ENCODE measurements around the gene ZNF524.
A peak's percentile ranks its signal among the peaks of the same experiment; 100 is the strongest.

DNA sequence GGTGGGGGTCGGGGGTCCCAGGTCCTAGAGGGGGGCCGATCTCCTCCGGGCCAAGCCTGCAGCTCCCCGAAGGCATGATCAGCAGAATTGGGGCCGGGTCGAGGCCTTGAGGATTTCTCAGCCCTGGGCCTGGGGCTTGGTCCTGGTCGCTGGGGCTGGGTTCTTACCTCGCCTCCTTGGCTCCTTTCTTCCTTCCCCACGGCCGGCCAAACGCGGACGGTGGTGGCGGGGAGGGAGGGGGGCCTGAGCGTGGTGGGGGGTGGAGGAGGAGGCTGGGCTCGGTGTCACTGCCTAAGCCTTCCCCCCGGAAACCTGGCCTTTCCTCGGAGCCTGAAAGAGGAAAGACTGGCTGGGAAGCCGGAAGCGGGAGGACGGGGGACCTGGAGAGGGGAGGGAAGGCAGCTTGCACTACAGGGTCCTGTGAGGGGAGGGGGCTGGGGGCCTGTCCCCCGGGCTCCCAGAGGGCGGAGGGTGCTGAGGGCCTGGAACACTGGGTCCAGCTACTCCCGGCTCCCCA is 19.4 kb upstream of the ZNF524 start, which contains the start of gene ZNF579:
- TF ChIP-seq POLR2AphosphoS5 (IDR thresholded peaks at IDR 0.05; ENCODE audit: low read depth, low read length) (peak; percentile 53; the same call in 1 of the 2 replicates), FOXP2 (optimal IDR thresholded peaks at IDR 0.05; ENCODE audit: borderline replicate concordance, extremely low read depth, extremely low read length, insufficient read depth) (peak; percentile 23), SIN3A (IDR thresholded peaks at IDR 0.05; ENCODE audit: borderline replicate concordance, insufficient read depth, low read length) (peak; percentile 24; the same call in 1 of the 2 replicates), TAF1 (IDR thresholded peaks at IDR 0.05; ENCODE audit: borderline replicate concordance, insufficient read depth, low read length) (0 out of 2 replicates have a peak, but pooled peaks have one; percentile 40)
